Embryonic facial prominence (tissue), 1 donor: ENCODE measurements around the gene FCGR3B.
"Not testable (repeated sequence)": the region's sequence is repeated elsewhere in the genome, so short reads cannot be mapped to it uniquely, and the experiment has no call there.

Experiments used
- DNase-seq: peaks from one replicate; pipeline ENCODE4 v3.0.0-alpha.2; 2016; ENCODE audit errors: extremely low spot score

The FCGR3B gene

DNA sequence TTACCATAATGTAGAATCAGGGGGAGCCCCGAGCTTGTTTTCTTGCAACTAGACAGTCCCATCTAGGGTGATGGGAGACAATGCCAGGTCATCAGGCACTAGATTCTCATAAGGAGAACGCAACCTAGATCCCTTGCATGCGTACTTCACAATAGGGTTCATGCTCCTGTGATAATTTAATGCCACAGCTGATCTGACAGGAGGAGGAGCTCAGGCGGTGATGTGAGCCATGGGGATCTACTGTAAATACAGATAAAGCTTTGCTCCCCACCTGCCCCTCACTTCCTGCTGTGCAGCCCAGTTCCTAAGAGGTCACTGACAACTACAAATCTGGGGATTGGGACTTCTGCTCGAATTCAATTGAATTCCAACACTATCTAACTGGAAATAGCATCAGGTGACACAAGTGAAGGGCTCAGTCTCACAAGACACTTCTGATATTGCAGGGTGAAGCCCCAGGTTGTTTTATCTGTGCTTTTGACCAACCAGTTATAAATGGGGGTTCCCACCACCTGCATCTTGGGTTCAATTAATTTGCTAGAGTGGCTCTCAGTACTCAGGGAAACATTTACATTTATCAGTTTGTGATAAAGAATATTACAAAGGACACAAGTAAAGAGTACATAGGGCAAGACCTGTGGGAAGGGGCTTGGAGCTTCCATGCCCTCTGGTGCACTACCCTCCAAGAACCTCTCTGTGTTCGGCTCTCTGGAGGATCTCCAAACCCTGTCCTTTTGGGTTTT lies 7.4 kb upstream of the FCGR3B start:
- not testable (repeated sequence) for DNase-seq

DNA sequence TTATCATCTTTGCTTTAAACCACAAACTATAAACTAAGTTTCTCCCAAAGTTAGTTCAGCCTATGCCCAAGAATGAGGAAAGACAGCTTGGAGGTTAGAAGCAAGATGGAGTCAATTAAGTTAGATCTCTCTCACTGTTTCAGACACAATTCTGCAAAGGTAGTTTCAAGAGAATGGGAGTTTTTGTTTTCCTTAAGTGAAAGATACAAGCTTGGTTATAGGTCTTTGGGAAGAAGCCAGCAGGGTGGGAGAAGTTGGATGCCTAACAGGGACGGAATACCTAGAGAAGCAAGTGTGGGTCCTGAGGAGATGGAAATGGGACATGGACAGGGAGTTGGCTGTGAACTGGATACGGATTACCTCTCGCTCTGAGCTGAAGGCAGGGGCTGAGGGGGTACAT lies 6.0 kb upstream of the FCGR3B start:
- DNase-seq: not testable (repeated sequence)

DNA sequence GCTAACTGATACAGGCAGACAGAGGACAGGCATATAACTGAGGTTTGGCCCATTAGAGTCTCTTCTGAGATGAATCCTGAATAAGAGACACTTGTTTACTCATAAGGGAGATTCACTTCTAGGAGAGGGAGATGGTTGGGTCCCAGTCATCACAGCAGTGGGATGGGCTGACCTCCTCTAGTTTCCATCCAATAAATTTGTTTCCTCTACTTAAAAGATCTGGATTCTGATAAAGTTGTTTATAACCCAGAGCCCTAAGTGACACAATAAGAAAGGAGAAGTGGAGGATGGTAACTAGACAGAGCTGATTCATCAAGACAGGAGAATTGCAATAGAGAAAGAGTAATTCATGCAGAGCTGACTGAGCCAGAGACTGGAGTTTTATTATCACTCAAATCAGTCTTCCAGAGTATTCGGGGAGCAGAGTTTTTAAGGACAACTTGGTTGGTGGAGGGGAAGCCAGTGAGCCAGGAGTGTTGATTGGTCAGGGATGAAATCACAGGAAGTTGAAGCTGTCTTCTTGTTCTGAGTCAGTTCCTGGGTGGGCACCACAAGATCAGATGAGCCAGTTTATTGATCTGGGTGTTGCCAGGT lies 5.3 kb upstream of the FCGR3B start:
- DNase-seq: not testable (repeated sequence)

DNA sequence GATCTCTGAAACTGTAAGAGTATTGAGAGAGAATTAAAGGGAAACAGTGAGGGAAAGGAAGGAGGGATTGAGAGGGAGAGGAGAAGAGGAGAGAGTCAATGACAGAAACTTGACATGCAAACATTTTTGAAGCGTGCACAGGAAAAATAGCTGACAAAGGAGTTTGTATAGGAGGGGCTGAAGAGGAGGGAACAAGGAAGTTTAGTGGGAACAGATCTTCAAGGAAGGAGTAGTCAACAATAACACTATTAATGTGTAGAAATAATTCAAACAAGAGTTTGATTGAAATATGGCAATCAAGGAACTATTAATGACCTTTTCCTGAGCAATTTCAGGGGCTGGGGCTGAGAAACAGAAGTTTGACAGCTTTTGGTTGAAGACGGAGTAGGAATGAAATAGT lies 4.0 kb upstream of the FCGR3B start:
- not testable (repeated sequence) for DNase-seq

DNA sequence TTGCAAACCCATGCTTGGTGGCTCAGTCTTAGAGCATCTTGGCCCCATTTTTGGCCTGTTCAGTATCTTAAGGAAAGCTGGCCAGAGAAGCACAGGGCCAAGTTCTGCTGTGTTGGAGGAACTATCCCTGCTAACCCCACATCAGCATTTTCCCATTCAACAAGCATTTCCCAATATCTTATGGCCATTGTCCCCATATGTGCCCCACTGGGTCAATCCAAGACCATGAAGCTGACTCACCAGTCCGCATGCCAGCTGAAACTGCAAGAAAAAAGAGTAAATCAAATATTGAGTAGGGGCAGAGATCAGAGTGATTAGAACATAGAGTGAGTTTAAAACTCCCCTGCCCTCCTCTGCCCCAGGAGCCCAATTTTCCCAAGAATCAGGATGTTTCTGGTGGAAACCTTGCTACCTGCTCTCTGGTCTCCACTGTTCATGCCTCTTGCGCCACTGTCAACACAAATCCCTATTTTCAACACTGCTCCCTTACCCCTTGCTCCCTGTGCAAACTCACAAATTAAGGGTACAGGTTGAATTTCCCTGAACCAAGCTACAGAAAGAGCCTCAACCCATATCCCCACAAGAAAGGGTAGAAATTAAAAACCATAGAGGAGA lies 741 bp downstream of the FCGR3B start:
- not testable (repeated sequence) for DNase-seq

DNA sequence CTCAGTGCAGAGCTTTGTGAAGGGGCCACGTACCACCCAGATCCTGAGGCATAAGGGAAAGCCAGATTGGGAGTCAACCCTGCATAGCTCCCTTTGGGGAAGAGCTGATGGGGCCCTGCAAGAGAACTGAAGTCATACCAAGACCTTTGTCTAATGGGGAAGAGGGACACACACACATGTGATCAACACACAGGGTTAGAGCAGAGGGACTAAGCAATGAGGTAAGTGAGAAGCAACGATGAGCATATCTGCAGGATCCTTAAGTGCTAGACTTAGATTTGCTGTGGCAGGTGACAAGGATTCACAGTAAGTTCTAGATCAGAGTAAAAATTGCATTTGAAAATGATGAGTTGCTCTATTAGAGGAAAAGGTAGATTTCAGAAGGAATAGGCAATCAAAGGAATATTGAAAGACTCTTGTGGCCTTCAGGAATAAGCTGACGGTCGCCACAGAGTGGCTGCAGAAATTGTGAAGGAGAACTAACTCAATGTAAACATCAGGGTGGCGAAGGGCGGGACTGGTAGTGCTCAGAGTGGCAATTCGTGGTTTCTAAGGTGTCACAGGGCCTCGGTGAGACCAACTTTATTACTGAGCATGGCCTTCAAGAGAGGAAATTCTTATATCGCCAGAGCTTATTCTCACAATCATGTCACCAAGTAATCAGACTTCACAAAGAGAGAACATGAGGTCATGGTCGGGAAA lies 4.4 kb downstream of the FCGR3B start:
- not testable (repeated sequence) for DNase-seq

DNA sequence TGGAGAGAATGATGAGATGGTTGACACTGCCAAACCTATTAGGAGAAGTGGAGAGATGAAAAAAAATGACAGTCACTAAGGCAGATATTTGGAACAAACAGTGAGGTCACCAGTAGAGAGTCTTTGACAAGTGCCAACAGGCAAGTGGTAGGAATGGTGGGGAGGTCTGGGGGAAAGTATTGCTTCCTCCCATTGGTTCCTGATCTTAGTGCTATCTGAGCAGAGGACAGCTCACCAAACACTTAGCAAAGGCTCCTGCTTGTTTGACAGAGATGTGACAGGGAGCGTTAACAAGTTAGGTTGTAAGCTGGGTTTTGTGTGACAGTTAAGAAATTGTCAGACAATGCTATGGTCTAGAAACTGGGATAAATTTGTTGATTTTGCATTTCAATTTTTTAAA lies 6.4 kb downstream of the FCGR3B start:
- not testable (repeated sequence) for DNase-seq

DNA sequence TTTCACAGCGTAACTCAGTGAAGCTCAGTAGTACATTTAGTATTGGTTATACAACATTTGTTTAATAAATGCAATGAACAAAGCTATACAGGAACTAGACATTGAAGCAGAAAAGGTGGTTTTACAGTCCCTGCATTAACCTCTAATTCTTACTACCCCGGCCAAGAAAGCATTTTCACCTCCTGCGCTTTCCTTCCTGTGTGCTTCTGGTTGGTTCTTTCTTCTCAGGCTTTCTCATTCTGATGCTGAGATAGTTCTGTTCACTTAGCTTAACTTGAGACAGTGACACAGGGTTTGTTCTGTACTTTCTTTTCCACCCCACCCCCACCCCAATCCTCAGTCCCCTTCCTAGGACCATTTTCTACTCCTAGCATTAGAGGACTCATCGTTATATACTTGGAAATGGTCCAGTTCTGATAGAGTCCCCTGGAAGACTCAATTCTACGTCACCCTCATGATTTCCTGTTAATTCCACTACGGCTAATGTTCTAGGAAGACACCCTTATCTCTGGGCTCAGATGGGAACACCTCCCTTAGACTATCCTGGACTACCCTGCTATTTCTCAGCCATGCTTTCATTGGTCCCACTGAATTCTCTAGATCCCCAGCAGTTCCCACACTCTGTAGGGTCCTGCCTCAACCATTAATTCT lies 7.5 kb downstream of the FCGR3B start:
- not testable (repeated sequence) for DNase-seq

DNA sequence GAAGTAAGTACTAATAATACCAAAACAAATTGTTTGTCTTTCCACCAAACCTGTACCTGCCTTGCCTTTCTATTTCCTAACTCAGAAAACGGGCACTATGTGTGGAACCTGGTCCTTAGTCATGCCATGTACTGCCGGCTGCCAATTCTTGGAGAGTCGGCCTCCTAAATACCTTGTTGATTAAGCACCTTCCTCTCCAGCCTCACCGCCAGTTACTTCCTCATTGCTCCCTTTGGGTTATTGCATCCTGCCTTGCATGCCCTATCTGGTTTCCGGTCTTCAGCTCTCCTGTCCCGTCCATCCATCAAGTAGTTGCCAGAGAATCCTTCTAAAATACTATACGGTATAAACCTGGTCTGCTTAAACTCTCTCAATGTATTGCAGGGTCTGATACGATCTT lies 8.9 kb downstream of the FCGR3B start:
- DNase-seq: not testable (repeated sequence)

DNA sequence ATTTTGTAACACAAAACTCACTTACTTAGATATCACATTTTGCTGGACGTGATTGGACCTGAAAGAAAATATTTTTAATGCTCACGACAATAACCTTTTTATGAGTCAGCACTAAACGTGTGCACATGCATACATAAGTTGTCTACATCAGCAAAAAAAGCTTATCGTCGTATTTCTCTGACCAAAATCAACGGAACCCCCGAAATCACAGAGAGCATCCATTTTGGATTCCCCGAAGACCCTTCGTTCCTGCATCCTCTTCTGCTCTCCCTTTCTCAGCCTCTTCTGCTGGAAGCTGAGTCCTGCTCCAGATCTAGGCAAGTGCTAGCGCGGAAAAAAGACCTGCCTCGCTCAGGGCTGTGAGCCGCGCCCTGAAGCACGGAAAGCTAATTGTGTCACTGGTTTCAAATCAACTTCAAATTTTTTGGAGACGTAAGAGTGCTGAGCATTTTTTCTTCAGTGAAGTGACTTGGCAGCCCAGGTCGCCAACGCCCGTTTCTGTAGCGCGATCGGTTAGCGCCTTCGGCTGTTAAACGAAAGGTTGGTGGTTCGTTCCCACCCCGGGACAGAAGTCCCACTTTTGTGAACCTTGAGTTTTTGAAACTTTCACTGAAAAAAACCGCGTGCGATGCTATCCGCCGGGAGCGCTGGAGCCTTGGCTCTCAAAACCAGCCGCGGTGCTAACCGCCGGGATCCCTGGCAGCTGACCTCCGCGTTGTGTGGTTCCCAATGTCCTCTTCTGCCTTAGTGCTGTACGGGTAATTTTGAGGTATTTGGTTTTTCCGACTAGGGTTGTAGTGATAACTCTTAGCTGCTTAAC lies 9.6 kb downstream of the FCGR3B start:
- DNase-seq: not testable (repeated sequence)

DNA sequence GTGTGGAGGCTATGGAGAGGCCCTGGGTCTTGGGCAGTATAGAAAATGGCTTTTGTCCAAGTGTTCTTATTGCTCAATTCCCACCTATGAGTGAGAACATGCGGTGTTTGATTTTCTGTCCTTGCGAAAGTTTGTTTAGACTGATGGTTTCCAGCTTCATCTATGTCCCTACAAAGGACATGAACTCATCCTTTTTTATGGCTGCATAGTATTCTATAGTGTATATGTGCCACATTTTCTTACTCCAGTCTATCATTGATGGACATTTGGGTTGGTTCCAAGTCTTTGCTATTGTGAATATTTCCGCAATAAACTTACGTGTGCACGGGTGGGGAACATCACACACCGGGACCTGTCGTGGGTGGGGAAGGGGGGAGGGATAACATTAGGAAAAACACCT lies 10.6 kb downstream of the FCGR3B start:
- DNase-seq: not testable (repeated sequence)

DNA sequence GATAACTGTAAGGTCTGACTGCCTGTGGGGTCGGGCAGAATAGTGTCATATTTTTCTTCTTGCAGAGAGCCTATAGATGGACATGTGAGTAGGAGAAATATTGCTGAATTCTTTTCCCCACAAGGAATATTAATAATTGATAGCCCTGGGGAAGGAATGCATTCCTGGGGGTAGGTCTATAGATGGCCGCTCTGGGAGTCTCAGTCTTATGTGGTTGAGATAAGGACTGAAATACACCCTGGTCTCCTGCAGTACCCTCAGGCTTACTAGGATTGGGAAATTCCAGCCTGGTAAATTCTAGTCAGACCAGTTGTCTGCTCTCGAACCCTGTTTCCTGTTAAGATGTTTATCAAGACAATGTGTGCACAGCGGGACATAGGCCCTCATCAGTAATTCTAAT lies 12.5 kb downstream of the FCGR3B start:
- DNase-seq: not testable (repeated sequence)

DNA sequence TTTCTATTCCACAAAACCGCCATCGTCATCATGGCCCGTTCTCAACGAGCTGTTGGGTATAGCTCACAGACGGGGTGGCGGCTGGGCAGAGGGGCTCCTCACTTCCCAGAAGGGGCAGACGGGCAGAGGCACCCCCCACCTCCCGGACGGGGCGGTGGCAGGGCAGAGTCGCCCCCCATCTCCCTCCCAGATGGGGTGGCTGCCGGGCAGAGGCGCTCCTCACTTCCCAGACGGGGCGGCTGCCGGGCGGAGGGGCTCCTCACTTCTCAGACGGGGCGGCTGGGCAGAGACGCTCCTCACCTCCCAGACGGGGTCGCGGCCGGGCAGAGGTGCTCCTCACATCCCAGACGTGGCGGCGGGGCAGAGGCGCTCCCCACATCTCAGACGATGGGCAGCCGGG lies 14.6 kb downstream of the FCGR3B start:
- not testable (repeated sequence) for DNase-seq

DNA sequence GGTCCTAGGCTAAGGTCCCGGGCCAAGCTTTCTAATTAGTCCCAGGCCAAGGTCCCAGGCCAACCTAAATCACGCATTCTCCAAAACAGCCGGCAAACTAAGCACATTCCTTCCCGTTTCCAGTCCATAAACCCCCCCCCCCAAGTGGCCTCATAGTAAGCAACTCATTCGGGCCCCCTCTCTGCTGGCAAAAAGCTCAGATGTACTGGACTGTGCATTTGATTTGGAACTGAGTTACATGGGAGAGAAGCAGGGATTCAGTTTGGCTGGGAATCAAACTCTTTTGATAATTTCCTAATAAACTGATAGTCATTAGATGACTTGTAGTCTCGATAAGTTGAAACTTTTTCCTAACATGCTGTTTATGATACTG lies 17.8 kb downstream of the FCGR3B start:
- not testable (repeated sequence) for DNase-seq

DNA sequence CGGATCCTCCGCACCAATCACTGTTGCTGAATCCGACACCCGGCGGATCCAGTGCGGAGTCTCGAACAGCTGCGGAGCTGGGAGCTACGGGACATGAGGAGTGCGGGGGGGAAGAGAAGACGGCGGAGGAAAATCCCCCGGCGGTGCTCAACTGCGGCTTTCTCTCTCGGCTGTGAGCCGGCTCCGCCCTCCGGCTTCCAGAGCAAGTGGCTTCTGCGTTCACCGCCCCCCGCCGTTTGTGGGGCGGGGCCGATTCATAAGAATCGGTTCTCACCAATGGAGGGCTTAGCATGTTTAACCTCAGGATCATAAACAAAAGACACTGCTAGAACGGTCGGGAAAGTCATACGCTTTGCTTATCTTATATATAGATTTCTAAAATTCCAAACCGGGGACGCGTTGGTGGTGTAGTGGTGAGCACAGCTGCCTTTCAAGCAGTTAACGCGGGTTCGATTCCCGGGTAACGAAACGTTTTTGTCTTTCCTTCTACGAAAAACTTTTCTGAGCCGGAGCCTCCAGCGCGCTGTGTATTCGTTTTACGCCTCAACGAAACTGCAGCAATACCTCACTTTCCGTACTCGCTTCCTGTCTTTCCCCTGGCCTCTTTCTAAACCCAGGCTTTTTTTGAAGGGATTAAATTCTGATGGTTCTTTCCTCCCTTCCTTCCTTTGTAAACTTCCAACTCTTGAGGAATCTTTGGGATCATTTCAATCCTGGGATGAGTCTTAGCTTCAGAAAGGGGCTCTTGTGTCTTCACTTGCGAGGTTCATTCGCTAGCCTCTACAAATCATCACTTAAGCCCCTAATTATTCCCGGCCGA lies 18.4 kb downstream of the FCGR3B start:
- peak; percentile 93 for DNase-seq

DNA sequence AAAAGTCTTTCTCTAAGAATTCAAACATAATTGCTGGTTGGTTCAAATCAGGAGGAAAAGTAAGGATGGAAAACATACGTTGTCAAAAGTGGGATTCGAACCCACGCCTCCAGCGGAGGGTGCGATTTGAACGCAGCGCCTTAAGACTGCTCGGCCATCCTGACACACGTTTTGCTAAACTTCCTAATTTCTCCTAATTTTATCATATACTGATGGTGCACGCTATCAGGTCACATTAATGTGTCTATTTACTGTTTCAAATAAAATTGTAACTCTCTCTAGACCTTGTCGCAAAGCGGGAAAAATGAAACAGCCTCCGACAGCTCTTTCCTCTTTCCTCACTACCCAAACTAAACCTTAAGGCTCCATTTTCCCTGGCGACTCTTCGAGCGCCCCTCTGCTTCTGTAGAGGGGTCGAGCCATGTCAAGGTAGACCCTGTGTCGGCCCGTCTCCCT lies 19.1 kb downstream of the FCGR3B start:
- DNase-seq: not testable (repeated sequence)

DNA sequence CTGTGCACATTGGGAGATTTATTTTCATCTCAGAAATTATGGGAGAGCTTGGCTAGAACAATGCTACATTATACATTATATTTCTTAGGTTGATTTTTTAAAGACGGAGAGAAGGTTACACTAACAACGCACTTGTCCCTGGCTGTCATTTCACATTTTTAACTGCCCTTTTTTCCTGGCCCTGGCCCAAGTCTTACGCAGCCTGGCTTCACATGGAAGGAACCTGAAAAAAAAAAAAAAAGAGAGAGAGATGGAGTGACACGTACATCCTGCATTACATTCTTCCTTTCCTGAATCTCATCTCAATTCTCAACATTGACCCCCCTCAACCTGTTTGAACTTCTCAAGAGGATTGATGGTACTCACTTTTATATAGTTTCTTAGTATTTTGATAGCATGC lies 20.8 kb downstream of the FCGR3B start:
- not testable (repeated sequence) for DNase-seq

DNA sequence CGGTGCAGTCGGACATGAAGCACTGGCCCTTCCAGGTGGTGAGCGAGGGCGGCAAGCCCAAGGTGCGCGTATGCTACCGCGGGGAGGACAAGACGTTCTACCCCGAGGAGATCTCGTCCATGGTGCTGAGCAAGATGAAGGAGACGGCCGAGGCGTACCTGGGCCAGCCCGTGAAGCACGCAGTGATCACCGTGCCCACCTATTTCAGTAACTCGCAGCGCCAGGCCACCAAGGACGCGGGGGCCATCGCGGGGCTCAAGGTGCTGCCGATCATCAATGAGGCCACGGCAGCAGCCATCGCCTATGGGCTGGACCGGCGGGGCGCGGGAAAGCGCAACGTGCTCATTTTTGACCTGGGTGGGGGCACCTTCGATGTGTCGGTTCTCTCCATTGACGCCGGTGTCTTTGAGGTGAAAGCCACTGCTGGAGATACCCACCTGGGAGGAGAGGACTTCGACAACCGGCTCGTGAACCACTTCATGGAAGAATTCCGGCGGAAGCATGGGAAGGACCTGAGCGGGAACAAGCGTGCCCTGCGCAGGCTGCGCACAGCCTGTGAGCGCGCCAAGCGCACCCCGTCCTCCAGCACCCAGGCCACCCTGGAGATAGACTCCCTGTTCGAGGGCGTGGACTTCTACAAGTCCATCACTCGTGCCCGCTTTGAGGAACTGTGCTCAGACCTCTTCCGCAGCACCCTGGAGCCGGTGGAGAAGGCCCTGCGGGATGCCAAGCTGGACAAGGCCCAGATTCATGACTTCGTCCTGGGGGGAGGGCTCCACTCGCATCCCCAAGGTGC lies 24.2 kb downstream of the FCGR3B start:
- DNase-seq: not testable (repeated sequence)
